GM19025 (cell line): ENCODE data around the gene RAB4A.
"Not testable (repeated sequence)": the region's sequence is repeated elsewhere in the genome, so short reads cannot be mapped to it uniquely, and the experiment has no call there.

Experiments
- ATAC-seq: cut with Tn5 transposase; IDR thresholded peaks from one replicate; pipeline ENCODE4 v1.9.1; 2021; ENCODE audit warnings: mild to moderate bottlenecking, low read depth, moderate library complexity; ENCODE audit not compliant: unreplicated experiment

RAB4A gene

GRCh38 chr1:229271448-229272159 is 693 bp downstream of the RAB4A start:
- ATAC-seq: peak; percentile 49

GRCh38 chr1:229272164-229273158 is 1.6 kb downstream of the RAB4A start:
- ATAC-seq: no peak

GRCh38 chr1:229273507-229274232 is 2.8 kb downstream of the RAB4A start:
- no peak for ATAC-seq

- no peak for ATAC-seq
Observed at GRCh38 chr1:229275005-229275404, 4.1 kb downstream of the RAB4A start.

DNA sequence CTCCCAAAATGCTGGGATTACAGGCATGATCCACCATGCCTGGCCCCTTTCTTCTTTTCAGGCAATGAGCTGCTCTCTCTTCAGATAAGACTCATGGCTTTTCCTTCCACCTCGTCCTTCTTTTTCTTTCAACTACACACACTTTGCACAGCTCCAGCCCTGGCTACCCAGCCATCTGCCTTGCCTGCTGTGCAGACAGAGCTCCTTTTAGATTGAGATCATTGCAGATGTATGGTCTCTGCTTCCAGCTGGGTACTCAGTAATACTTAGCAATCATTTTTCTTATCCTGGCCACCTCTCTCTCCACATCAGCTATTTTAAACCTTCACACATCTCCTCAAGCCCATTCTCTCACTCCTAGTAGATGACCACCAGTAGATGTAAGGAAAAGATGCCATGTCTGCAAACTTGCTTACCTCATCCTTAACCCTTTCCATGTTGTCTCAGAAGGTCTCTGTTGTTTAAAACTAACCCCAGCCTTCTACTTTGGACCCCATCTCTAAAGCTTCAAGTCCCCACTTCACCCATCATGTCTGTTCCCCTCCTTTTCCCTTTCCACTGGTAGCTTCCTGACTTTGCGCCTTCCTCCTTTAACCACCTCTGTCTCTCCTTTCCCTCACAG is 7.3 kb downstream of the RAB4A start:
- ATAC-seq: no peak

GRCh38 chr1:229279242-229279641 is 8.3 kb downstream of the RAB4A start:
- ATAC-seq: no peak

GRCh38 chr1:229280037-229280828 is 9.3 kb downstream of the RAB4A start:
- no peak for ATAC-seq

DNA sequence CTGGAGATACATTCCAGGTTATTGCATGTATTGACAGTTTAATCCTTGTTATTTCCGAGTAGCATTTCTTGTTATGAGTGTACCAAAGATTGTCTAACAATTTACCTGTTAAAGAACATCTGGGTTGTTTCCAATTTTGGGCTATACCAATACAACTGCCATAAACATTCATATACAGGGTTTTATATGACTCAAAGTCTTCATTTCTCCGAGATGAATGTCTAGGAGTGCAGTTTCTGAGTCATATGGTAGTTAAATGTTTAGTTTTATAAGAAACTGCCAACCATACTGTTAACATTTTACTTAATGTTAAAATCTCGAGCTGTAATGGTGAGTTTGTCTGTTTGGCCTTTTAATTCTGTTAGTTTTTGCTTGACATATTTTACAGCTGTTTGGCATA is 10.0 kb downstream of the RAB4A start:
- ATAC-seq: no peak

DNA sequence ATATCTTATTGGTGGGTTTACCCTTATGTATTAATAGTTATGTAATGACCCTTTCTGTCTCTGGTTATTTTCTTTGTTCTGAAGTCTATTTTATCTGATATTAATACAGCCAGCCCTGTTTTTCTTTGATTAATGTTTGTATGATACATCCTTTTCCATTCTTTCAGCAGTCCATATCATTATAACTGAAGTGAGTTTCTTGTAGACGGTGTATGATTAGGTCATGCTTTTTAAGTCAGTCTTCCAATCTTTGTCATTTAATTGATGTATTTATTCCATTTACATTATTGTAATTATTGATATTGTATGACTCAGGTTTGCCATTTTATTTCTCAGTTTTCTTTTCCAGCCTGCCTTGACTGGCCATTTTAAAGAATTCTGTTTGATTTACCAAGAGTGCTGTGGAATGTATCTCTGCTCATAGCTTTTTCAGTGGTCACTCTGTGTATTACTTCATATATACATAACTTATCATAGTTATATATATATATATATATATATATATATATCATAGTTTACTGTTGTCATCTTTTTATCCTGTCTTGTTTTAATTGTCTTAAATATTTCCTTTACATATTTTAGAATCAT is 10.5 kb downstream of the RAB4A start:
- ATAC-seq: no peak

- no peak for ATAC-seq
Observed at GRCh38 chr1:229282295-229282823, 11.4 kb downstream of the RAB4A start.

GRCh38 chr1:229283183-229283611 is 12.3 kb downstream of the RAB4A start:
- ATAC-seq: no peak

DNA sequence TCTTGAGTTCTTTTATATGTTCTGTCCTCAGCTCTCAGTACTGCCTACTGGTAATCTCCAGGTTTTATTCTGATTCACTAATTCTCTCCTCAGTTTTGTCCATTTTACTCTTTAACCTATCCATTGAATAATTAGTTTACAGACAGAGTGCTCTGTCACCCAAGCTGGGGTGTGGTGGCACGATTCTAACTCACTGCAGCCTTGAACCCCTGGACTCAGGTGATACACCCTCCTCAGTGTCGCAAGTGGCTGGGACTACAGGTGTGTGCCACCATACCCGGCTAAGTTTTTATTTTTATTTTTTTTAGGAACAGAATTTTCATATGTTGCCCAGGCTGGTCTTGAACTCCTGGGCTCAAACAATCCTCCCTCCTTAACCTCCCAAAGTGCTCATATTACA is 14.0 kb downstream of the RAB4A start:
- ATAC-seq: no peak

- no peak for ATAC-seq
Observed at GRCh38 chr1:229285440-229285839, 14.5 kb downstream of the RAB4A start.

DNA sequence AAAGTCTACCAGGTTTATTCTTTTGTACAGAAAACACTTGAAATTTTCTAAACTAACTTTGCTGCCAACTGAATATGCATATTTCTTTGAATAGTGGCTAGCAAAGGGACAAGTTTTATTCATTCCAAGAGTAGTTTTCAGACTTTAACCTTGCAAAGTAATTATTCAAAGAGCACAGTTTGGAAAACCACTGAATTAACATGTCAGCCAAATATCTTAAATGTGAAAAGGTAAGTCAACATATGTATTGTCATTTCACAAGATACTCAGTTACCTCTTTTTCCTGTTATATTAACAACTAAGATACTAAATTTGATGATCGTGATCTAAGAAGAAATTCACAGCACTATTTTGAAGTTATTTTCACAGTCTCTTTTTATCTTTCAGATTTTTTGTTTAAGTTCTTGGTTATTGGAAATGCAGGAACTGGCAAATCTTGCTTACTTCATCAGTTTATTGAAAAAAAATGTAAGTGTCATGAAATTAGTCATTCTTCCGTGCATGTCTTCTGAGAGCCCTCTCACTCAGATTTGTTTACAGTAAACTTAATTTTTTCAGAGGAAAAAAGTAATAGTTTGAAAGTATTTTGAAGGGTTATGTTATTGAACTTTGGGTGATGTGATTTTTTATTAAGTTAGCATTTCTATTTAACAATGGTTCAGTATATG is 15.3 kb downstream of the RAB4A start:
- no peak for ATAC-seq

DNA sequence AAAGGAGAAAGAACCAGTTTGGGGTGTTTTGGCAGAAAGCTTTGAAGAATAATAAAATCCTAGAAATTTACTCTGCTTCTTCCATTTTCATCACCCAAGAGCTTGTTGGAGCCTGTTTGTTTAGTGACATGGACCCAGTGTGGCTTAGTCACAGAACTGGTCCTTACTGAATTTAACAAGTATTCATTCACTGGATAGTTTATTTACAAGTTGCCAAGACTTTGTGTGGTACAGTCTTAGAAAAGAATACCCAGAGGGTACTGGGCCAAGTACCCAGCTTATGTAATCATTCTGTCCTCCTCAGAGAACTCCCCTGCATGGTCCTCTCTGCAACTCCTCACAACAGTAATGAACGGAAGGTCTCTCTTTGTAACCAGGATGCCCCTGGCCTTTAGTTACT is 16.4 kb downstream of the RAB4A start:
- no peak for ATAC-seq

GRCh38 chr1:229288516-229288915 is 17.6 kb downstream of the RAB4A start:
- ATAC-seq: no peak

- ATAC-seq: not testable (repeated sequence)
Observed at GRCh38 chr1:229291686-229292085, 20.8 kb downstream of the RAB4A start.

- no peak for ATAC-seq
Observed at GRCh38 chr1:229293528-229294204, 22.8 kb downstream of the RAB4A start.
